GM18505 (cell line): ENCODE data around the gene LOXHD1.

Source experiments
- ATAC-seq: cut with Tn5 transposase; IDR thresholded peaks from one replicate; pipeline ENCODE4 v1.9.1; 2021; ENCODE audit not compliant: unreplicated experiment
- POLR2A ChIP-seq: IDR thresholded peaks from 4 replicates; pipeline ENCODE4 v1.6.1; 2011; ENCODE audit warnings: borderline replicate concordance; ENCODE audit not compliant: insufficient read depth, insufficient read length; ENCODE audit errors: extremely low read depth

LOXHD1 gene

GRCh38 chr18:46630991-46631390 is 26.0 kb downstream of the LOXHD1 start:
- ATAC-seq: no peak

GRCh38 chr18:46630160-46630559 is 26.9 kb downstream of the LOXHD1 start:
- no peak for ATAC-seq
- TF ChIP-seq POLR2A: no peak

More at GRCh38 chr18:46630991-46631390, 26.0 kb downstream of the LOXHD1 start:
- no peak for TF ChIP-seq POLR2A

GRCh38 chr18:46629361-46629760 is 27.7 kb downstream of the LOXHD1 start:
- no peak for TF ChIP-seq POLR2A
- ATAC-seq: no peak

GRCh38 chr18:46628206-46628605 is 28.8 kb downstream of the LOXHD1 start:
- TF ChIP-seq POLR2A: no peak
- ATAC-seq: no peak

- no peak for TF ChIP-seq POLR2A
- ATAC-seq: no peak
Measured at GRCh38 chr18:46627136-46627535, 29.9 kb downstream of the LOXHD1 start.

- TF ChIP-seq POLR2A: no peak
- ATAC-seq: no peak
Measured at GRCh38 chr18:46625069-46625468, 32.0 kb downstream of the LOXHD1 start.

GRCh38 chr18:46624127-46624526 is 32.9 kb downstream of the LOXHD1 start:
- no peak for ATAC-seq
- TF ChIP-seq POLR2A: no peak

GRCh38 chr18:46623541-46623940 is 33.5 kb downstream of the LOXHD1 start:
- no peak for TF ChIP-seq POLR2A
- no peak for ATAC-seq

- TF ChIP-seq POLR2A: no peak
- no peak for ATAC-seq
Measured at GRCh38 chr18:46622999-46623398, 34.0 kb downstream of the LOXHD1 start.

GRCh38 chr18:46622451-46622850 is 34.6 kb downstream of the LOXHD1 start:
- no peak for ATAC-seq
- no peak for TF ChIP-seq POLR2A

GRCh38 chr18:46621871-46622270 is 35.1 kb downstream of the LOXHD1 start:
- TF ChIP-seq POLR2A: no peak
- no peak for ATAC-seq

- no peak for TF ChIP-seq POLR2A
- ATAC-seq: no peak
Measured at GRCh38 chr18:46621111-46621766, 35.8 kb downstream of the LOXHD1 start.

- ATAC-seq: no peak
- no peak for TF ChIP-seq POLR2A
Measured at GRCh38 chr18:46619559-46619958, 37.5 kb downstream of the LOXHD1 start.

- no peak for TF ChIP-seq POLR2A
- ATAC-seq: no peak
Measured at GRCh38 chr18:46615720-46616119, 41.3 kb downstream of the LOXHD1 start.

GRCh38 chr18:46609048-46609447 is 48.0 kb downstream of the LOXHD1 start:
- TF ChIP-seq POLR2A: no peak
- ATAC-seq: no peak
